Uterus (tissue), 4 donors: ENCODE results near the gene DZIP1L. TPM values are rescaled to one million over a fixed set of nuclear protein-coding genes. Genes with fewer than 3 reads are reported as not detected.
A peak's percentile ranks its signal among the peaks of the same experiment; 100 is the strongest.

ENCODE experiments used
- DNase-seq, 2 donors: peaks; one replicate each; pipeline ENCODE4 v3.0.0-alpha.2; 2019 to 2020
- H3K27ac ChIP-seq, 2 donors: fragments of 200-600 bp; sonication (generic); 1 replicate in 1 of 2; 2 replicates in 1 of 2; pipeline ENCODE4 v1.5.1; 2016 to 2018
- H3K27me3 ChIP-seq, 2 donors: fragments of 200-600 bp; sonication (generic); one replicate each; pipeline ENCODE4 v1.5.1; 2018 to 2019; ENCODE audit warnings: control low read depth in 1 of 2
- H3K36me3 ChIP-seq, 2 donors: fragments of 200-600 bp; sonication (generic); one replicate each; pipeline ENCODE4 v1.5.1; 2019; ENCODE audit warnings: control low read depth in 1 of 2
- H3K4me1 ChIP-seq, 2 donors: fragments of 200-600 bp; sonication (generic); one replicate each; pipeline ENCODE4 v1.5.1; 2018 to 2019; ENCODE audit warnings: control low read depth in 1 of 2
- H3K4me3 ChIP-seq, 2 donors: fragments of 200-600 bp; sonication (generic); 1 replicate in 1 of 2; 2 replicates in 1 of 2; pipeline ENCODE4 v1.5.1; 2018 to 2019; ENCODE audit warnings: mild to moderate bottlenecking in 1 of 2
- H3K9me3 ChIP-seq, 2 donors: fragments of 200-600 bp; sonication (generic); one replicate each; pipeline ENCODE4 v1.5.1; 2019; ENCODE audit warnings: control low read depth in 1 of 2
- POLR2A ChIP-seq, 2 donors: fragments of 450-650 bp; IDR thresholded peaks; one replicate each; pipeline ENCODE4 v1.6.1; 2016; ENCODE audit warnings: antibody characterized with exemption in 2 of 2, mild to moderate bottlenecking in 1 of 2, moderate library complexity in 1 of 2
- intact Hi-C: fragments of 100-400 bp; cut with DNase I; formaldehyde crosslinking; loops from one replicate; pipeline ENCODE4 v1.15.1; 2023; ENCODE audit warnings: low total_unique reads
- total RNA-seq, 4 donors: library from RNA; depleted of rRNA in 3 of 4; stranded (reverse); fragments of >200 nt in 3 of 4; gene quantifications; one replicate each; pipeline versions ENCODE4 v1.1.0 to v1.2.4, GENCODE V29; 2014 to 2023
- TF ChIP-seq, protein P1 (sequence below), 4 experiments: fragments of 200-600 bp in 2 of 4; fragments of 450-650 bp in 2 of 4; sonication (generic) in 2 of 4; IDR thresholded peaks; one replicate each; pipeline ENCODE4 v1.5.1; 2016 to 2019; ENCODE audit warnings: antibody characterized with exemption in 4 of 4, mild to moderate bottlenecking in 2 of 4, moderate library complexity in 1 of 4
- donor health status: DM: yes; HTN: yes; CAD: no.

The DZIP1L gene
- total RNA-seq, 4 donors from 2014 or later: 3.8 to 58.5 (median 32.7) TPM

DNA sequence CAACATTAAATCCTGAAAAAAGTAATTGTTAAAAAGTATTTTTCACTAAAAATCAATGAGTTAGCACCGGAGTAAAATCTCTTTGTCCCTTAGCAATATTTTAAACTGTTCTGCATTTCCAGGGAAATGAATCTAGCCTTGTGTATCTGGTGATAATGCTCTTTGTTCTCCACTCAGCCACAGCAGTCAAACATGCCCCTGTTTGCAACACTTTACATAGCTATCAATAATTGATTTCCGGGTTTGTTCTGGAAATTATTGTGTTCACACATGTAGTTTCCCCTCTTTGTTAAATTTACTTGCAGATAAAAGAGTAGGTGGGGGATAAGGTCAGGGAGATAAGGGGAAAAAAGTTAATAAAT lies 20.4 kb upstream of the DZIP1L start:
- Histone ChIP-seq H3K9me3 (no peaks in the 10 kb centered on the region), H3K27me3 (no peaks in the 10 kb centered on the region), H3K27ac (no peak overlapping the region), H3K36me3 (no peaks in the 10 kb centered on the region), H3K4me1 (no peaks in the 10 kb centered on the region), H3K4me3 (no peak overlapping the region)
- intact Hi-C loops: no loop called here
- no peak for DNase-seq
- TF ChIP-seq POLR2A (IDR thresholded peaks at IDR 0.05): no peak
- TF ChIP-seq, protein P1, sequence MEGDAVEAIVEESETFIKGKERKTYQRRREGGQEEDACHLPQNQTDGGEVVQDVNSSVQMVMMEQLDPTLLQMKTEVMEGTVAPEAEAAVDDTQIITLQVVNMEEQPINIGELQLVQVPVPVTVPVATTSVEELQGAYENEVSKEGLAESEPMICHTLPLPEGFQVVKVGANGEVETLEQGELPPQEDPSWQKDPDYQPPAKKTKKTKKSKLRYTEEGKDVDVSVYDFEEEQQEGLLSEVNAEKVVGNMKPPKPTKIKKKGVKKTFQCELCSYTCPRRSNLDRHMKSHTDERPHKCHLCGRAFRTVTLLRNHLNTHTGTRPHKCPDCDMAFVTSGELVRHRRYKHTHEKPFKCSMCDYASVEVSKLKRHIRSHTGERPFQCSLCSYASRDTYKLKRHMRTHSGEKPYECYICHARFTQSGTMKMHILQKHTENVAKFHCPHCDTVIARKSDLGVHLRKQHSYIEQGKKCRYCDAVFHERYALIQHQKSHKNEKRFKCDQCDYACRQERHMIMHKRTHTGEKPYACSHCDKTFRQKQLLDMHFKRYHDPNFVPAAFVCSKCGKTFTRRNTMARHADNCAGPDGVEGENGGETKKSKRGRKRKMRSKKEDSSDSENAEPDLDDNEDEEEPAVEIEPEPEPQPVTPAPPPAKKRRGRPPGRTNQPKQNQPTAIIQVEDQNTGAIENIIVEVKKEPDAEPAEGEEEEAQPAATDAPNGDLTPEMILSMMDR (IDR thresholded peaks at IDR 0.05): no peak

DNA sequence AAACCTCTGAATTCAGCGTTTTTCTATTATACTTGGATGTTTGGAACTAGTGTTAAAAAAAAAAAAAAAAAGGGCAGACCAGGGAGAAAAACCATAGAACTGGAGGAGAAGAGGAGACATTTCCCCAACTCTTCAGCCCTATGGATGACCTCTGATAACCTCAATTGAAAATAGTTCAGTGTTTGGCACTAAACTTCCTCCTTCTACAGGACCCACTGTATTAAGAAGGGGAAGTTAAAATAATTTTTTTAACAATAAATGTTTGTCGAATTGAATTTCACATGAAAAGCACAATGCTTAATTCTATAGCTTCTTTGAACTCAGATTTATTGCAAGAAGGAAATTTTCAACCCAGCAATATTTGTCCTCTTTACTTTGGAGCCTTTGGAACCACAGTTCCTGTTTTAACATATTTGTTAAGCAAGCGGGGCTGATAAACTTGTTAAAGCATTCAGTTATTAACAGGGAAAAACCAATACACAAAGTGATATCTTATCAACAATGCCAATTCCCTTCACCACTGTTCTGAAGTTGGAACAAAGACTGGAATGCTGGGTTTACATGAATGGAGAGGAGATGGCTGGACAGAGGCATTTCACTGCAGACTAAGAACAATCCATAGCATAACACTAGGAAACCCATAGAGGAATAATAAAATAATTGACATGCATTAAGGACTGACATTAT lies 19.9 kb upstream of the DZIP1L start:
- Histone ChIP-seq H3K27ac (no peak overlapping the region), H3K4me3 (no peak overlapping the region), H3K36me3 (no peaks in the 10 kb centered on the region), H3K9me3 (no peaks in the 10 kb centered on the region), H3K4me1 (no peaks in the 10 kb centered on the region), H3K27me3 (no peaks in the 10 kb centered on the region)
- DNase-seq: no peak
- intact Hi-C loops: no loop called here
- TF ChIP-seq, protein P1 (IDR thresholded peaks at IDR 0.05): no peak
- no peak for TF ChIP-seq POLR2A (IDR thresholded peaks at IDR 0.05)

DNA sequence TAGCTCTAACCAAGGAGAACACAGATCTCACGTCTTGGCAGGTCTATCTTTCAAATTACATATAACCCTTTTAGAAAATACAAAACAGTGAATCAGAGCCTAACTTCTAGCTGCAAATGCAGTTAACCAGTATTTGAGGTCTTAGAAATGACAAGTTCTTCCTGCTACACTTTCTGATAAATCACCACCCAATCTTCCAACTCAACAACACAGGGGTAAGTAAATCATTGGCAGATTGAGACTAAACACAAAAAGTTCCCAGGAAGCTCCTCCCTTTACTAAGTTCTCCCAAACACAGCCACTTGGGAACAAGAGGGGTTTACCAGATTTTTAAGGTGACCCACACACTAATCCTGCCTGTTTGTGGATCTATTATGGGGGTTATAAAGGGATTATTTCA lies 16.8 kb upstream of the DZIP1L start, which contains the start of gene A4GNT:
A4GNT (minus strand) TSS at position 152 of the 400 bp plus-strand sequence. CDS start 1,134 bp downstream, outside the sequence.
- Histone ChIP-seq H3K27ac (no peak within 1 kb of the TSS), H3K4me3 (no peak within 1 kb of the TSS), H3K9me3 (no peaks in the 10 kb centered on the region), H3K36me3 (no peaks in the 10 kb centered on the region), H3K4me1 (no peaks in the 10 kb centered on the region), H3K27me3 (no peaks in the 10 kb centered on the region)
- DNase-seq: no peak
- TF ChIP-seq, protein P1 (IDR thresholded peaks at IDR 0.05): no peak
- no peak for TF ChIP-seq POLR2A (IDR thresholded peaks at IDR 0.05)
- intact Hi-C loops: no loop called here

DNA sequence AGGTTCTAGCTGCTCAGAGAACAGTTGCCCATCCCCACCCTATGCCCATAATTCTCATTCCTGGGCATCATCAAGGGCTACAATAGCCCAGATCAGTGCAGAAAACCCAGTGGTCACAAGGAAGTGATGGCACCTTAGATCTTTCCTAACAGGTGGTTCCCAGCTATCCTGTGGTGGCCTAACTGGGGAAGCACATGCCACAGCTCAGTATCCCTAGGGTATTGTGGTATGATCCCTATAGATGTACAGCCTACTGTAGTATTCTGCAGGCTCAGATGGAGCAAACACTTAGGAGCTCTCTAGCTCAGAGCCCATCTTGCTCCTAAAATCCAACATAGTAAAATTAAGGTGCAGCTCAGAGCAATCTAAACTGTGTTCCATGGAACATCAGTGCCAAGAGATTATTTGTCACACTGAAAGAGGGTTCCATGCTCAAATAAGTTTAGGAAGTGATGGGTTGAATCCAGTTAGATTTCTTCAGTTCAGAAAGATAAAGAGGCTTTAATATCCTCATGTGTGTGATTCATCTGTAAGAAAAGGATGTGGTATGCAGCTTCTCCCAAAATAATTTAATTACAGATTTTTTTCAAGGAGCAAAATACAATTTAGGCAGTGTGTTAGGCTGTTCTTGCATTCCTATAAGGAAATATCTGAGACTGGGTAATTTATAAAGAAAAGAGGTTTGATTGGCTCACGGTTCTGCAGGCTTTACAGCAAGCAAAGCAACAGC lies 12.4 kb upstream of the DZIP1L start:
- Histone ChIP-seq H3K9me3 (no peaks in the 10 kb centered on the region), H3K27me3 (no peaks in the 10 kb centered on the region), H3K36me3 (no peaks in the 10 kb centered on the region), H3K27ac (no peak overlapping the region), H3K4me3 (no peak overlapping the region), H3K4me1 (peaks cover 0 to 9% of the 10 kb centered on the region in 2 donors)
- no peak for DNase-seq
- intact Hi-C loops: no loop called here
- TF ChIP-seq, protein P1 (IDR thresholded peaks at IDR 0.05): no peak
- TF ChIP-seq POLR2A (IDR thresholded peaks at IDR 0.05): no peak

DNA sequence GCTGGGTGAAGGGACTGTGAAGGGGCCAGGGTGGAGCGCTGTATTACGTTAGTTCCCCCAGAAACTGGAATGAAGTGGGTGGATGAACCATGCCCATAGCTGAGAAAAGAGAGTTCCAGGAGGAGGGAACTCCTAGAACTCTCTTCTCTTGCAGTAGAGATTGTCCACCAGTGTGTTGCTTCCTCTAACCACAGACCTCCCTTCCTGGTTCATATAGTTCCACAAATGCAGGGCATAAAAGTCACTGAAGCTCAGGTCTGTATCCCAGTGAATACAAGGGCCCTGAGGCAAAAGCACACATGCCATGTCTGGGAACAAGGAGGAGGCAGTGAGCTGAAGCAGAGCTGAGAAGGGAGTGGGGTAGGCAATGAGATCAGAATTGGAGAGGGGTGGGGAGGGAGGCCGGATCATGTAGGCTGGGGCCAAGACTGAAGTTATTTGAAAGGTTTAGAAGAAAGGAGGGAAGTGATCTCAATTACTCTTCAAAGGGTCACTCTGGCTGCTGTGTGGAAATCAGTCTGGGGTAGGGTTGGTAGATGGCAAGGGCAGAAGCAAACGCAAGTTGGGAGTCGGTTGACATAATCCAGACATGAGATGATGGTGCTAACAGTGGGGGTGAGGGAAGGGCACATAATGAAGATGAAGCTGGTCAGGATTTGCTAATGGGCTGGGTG lies 10.3 kb upstream of the DZIP1L start:
- no peak for TF ChIP-seq POLR2A (IDR thresholded peaks at IDR 0.05)
- TF ChIP-seq, protein P1 (IDR thresholded peaks at IDR 0.05): no peak
- Histone ChIP-seq H3K27me3 (no peaks in the 10 kb centered on the region), H3K4me1 (peaks cover 0 to 9% of the 10 kb centered on the region in 2 donors), H3K27ac (peak overlapping the region; percentile 44 to 45), H3K4me3 (no peak overlapping the region), H3K9me3 (no peaks in the 10 kb centered on the region), H3K36me3 (no peaks in the 10 kb centered on the region)
- intact Hi-C loops: no loop called here
- DNase-seq: no peak
